ENCODE results near the gene LASP1.

GRCh38 chr17:38915639-38915995 lies 45.8 kb downstream of the LASP1 start:
- TF ChIP-seq POLR2A (IDR thresholded peaks at IDR 0.05; ENCODE audit: low read length): no peak
- TF ChIP-seq GATA1 (IDR thresholded peaks at IDR 0.05; ENCODE audit: low read depth, low read length): no peak

All from erythroblast (primary cell).